DMS53 treated with DMSO at 0.1 percent for 48 hours (cell line): Measurements from ENCODE around the gene ERICH4.
"Not testable (repeated sequence)": the region's sequence is repeated elsewhere in the genome, so short reads cannot be mapped to it uniquely, and the experiment has no call there.

Source experiments
- DNase-seq: peaks from one replicate; lab custom pipeline; 2025; ENCODE audit not compliant: unreplicated experiment; lab: John Stamatoyannopoulos, UW

Gene ERICH4

GRCh38 chr19:41442473-41443355 is at the start of gene ERICH4:
ERICH4 (plus strand) TSS chr19:41443156; CDS start chr19:41443170, 14 bp downstream.
- no peak for DNase-seq

- DNase-seq = no peak
Observed at GRCh38 chr19:41395355-41395754, 47.6 kb upstream of the ERICH4 start.

- peak; percentile 99 for DNase-seq
Observed at GRCh38 chr19:41397086-41398049, 45.6 kb upstream of the ERICH4 start, which contains the start of the genes BCKDHA and EXOSC5. BCKDHA (plus strand) TSS chr19:41397818; CDS start chr19:41397828, 10 bp downstream. EXOSC5 (minus strand) TSS chr19:41397359; CDS start chr19:41397328, 31 bp downstream.

- DNase-seq = no peak
Observed at GRCh38 chr19:41398050-41398418, 44.9 kb upstream of the ERICH4 start.

- no peak for DNase-seq
Observed at GRCh38 chr19:41398598-41398997, 44.4 kb upstream of the ERICH4 start.

GRCh38 chr19:41399091-41399490 is 43.9 kb upstream of the ERICH4 start:
- DNase-seq = no peak

GRCh38 chr19:41399525-41399924 is 43.4 kb upstream of the ERICH4 start:
- no peak for DNase-seq

GRCh38 chr19:41401483-41401882 is 41.5 kb upstream of the ERICH4 start:
- no peak for DNase-seq

GRCh38 chr19:41402010-41402409 is 40.9 kb upstream of the ERICH4 start:
- no peak for DNase-seq

- DNase-seq = peak; percentile 88
Observed at GRCh38 chr19:41403181-41403970, 39.6 kb upstream of the ERICH4 start.

- no peak for DNase-seq
Observed at GRCh38 chr19:41405776-41406175, 37.2 kb upstream of the ERICH4 start.

- peak; percentile 58 for DNase-seq
Observed at GRCh38 chr19:41407271-41407670, 35.7 kb upstream of the ERICH4 start.

- DNase-seq = no peak
Observed at GRCh38 chr19:41408256-41408655, 34.7 kb upstream of the ERICH4 start.

GRCh38 chr19:41408846-41409245 is 34.1 kb upstream of the ERICH4 start:
- DNase-seq = not testable (repeated sequence)

GRCh38 chr19:41409288-41409687 is 33.7 kb upstream of the ERICH4 start:
- DNase-seq = peak; percentile 97

GRCh38 chr19:41410336-41411054 is 32.5 kb upstream of the ERICH4 start:
- DNase-seq = no peak

GRCh38 chr19:41411100-41411967 is 31.6 kb upstream of the ERICH4 start:
- DNase-seq = no peak

- DNase-seq = no peak
Observed at GRCh38 chr19:41411968-41412265, 31.0 kb upstream of the ERICH4 start.

- no peak for DNase-seq
Observed at GRCh38 chr19:41412953-41413352, 30.0 kb upstream of the ERICH4 start.
